NCI-H2196 (cell line): ENCODE data around the gene AQP5.
A peak's percentile ranks its signal among the peaks of the same experiment; 100 is the strongest.
"Not testable (repeated sequence)": the region's sequence is repeated elsewhere in the genome, so short reads cannot be mapped to it uniquely, and the experiment has no call there.

ENCODE experiments used
- DNase-seq: peaks from one replicate; lab custom pipeline; 2025; ENCODE audit not compliant: unreplicated experiment; lab: John Stamatoyannopoulos, UW

AQP5 gene

DNA sequence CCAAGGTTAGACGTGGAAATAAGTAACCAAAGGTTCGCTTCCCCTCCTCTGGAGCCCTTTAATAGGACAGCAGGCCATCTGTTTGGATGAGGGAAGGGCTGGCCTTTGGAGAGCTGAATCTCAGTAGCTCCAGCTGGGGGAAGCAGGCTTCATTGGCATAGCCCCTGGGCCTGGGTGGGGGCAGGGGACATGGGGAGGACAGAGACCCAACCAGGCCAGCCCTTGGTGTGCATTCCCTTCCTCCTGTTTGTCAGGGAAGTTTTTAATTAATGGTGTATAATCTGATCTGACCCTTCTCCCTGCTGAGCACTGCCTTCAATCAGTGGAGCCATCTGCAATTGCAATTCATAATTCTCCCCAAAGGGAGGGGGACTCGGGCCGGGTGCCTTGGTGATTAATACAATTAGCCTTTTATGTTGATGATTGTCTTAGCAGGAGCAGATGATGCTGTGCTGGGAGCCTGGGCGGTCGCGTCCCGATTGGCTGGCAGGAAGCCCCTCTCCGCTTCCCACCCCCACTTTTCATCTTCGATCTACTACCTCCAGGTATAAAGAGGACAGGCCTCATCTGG is 17.4 kb downstream of the AQP5 start:
- no peak for DNase-seq

DNA sequence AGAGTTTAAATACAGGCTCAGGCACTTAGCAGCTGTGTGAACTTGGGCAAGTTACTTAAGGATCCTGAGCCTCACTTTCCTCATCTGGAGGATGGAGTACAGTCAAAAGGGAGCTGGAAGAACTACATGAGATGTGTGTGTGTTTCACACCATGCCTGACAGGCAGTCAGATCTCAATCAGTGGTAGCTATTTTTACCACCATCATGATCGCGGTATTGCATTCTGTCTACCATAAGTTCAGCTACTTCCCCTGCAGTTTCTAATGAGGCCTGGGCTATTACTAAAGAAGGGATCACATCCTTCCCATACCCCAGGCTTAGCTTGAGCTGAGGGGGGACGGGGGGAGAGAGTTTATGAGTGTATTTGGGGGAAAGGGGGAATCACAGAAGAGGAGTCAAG is 18.1 kb downstream of the AQP5 start:
- no peak for DNase-seq

DNA sequence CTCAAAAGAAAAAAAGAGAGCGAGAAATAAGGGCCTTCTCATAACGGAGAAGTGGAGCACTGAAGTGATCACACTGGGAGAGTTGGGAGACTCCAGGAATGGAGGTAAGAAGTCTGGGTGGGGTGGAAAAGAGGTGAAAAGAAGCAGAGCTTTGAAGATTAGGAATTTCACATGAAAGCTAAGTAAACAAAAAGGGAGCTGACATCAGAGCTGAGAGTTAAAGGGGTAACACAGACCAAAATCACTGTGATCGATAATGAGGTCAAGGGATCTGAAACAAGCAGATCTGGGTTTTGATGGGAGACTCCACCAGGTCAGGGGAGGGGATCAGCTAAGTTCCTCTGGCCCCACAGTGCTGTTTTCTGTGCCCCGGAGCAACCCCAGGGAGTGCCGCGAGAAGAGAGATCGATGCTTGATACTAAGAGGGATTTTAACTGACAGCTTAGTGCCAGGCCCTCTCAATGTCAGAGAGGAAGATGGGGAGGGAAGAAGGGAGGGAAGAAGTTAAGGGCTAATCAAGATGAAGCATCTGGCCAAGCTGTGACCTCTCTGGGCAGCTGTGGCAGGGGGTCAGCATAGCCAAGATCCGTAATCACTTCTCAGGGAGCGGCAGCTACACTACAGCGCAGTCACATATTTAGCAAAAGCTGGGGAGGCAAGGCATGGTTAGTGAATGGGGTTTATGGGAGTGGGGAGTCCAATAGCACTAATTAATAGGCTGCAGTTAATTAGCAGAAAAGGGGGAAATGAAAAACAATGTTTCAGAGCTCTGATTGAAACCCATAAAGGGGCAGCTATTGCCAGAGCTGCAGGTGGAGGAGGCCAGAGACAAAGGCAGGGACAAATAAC is 19.1 kb downstream of the AQP5 start:
- no peak for DNase-seq

DNA sequence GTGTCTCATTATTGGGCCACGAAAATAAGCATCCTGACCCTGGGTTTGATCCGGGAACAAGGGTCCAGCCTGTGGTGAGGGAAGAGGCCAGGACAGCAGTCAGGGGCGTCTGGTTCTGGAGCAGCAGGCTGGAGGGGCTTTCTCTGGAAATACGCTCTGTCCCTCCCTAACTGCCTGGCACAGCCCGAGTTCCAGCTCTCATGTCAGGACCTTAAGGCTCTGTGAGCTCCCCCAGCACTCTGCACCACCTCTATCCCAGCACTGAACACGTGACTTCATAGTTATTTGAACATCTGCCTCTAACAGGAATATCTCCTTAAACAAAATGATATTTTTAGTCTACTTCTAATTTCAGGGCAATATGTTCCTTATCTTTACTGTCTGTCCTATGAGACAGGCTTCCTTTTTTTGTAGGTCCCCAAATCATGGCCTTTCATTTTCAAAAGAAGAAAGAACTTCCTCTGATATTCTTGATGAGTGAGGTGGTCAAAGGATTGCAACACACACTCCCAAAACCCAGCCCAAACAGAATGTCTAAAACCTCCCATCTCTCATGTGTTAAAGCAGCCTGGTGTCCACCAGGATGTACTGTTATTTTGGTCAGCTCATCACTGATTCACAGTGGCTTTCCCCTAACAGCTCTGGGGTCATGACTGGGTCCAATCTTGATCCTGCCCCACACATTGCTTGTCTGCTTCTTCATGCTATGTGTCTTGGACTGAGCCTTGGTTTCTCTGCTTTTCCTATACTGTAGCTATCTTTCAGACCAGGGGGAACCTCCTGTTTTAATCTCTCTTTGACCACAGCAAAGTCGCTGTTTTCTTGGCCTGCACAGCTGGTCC is 20.8 kb downstream of the AQP5 start:
- DNase-seq, result no peak

DNA sequence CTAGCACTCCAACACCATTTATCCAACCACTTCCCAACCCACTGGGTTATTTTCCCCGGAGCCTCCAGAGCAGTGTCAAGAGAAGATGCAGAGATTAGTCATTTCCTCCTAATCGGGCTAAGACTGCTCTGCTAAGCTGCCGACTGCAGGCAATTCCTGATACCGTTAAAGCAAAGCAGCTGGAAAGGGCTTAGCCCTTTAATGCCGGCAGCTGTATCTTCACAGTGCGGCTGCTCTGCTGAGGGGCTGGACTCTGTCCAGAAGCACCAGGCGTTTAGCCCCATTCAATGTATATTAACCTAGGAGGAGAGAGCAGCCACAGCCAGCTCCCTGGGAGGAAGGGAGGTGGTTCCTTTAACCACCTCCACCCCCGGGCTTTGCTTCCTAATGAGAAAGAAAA is 22.2 kb downstream of the AQP5 start:
- peak; percentile 50 for DNase-seq

DNA sequence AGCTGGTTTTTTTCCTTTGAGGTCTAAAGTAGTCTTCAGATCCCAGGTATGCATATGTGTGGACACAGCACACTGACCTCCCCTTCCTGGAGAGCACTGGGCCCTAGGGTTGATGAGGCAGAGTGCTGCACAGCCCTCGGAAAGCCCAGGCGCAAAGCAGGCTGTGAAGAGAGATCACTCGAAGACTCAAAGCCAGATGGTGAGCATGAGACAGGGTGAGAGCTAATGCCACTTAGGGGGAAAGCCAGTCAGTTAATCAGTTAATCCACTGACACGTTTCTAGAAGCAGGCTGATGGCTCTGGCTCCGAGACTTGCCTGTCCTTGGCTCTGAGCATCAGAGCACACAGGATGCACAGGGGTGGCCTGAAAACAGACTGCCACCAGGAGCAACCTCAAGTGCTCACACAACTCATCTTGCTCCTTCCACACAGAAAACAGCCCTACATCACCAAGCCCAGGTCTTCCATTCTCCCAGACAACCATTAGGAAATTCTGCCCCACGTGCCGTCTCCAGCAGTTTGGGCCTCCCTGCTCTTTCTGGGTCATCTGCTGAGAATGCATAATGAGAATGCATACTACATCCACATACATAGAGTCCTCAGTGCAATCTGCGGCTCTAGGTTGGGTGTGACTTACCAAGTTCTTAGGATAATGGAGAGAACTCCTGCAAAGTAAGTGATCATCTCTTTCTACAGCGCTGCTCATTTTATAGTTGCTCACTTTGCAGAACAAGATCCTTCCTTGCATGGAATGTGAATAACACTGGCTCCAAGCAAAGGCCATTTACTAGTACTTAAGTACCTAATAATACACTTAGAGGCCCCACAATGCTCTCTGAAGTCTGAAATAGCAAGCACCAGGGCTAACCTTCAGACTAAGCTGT is 23.0 kb downstream of the AQP5 start:
- DNase-seq, result no peak

DNA sequence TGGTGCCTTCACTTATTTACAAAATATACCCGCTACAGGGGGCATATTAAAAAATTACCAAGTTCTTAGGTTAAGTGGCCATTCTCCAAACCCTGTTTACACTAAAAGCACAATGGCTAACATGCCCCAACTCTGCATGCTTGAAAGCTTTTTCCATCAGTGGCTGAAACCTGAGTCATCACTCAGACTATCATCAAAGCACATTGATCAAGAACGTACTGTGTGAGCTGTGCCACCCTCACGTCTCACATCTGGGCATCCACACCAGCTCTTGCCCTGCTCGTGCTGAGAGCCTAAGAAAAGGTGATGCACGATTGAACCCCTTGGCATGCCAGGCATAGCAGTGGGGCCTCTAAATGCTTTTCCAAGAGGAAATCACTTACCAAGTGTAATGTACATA is 24.3 kb downstream of the AQP5 start:
- no peak for DNase-seq

DNA sequence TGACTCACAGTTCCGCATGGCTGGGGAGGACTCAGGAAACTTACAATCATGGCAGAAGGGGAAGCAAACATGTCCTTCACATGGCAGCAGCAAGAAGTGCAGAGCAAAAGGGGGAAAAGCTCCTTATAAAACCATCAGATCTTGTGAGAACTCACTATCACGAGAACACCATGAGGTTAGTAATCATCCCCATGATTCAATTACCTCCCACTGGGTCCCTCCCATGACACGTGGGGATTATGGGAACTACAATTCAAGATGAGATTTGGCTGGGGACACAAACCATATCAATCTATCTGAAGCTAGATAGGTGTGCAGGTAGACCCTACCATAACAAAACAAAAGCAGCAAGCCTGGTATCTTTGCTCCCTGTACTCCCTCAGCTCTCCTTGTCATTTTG is 24.8 kb downstream of the AQP5 start:
- not testable (repeated sequence) for DNase-seq

DNA sequence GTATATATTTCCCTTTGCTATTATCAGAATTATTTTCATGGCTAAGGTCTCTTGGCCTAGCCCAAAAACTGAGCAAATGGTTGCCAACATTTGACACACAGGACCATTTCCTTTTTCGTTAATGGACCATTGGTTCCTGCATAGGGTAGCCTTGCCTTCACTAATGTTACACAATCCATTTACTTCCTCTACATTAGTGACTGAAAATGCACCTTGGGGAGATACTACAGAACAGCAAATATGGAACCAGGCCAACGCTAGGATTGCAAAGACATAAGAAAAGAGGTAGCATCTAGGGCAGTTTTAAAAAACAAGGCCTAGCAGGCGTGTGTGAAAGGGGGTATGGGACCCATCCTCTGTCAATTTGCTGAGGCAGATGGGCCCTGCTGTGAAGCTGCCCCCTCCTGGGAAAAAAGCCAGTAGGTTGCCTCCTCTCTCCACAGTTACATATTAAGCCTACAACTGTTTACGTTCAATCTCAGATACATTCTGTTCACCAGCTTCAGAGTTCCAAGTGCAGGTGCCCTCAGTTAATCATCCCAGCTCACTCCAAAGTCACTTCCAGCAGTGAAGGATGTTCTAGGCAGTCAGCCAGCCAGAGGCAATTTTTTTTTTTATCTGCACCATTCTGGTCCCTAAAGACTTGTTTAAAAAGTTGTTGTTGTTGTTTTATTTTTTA is 26.1 kb downstream of the AQP5 start:
- no peak for DNase-seq

DNA sequence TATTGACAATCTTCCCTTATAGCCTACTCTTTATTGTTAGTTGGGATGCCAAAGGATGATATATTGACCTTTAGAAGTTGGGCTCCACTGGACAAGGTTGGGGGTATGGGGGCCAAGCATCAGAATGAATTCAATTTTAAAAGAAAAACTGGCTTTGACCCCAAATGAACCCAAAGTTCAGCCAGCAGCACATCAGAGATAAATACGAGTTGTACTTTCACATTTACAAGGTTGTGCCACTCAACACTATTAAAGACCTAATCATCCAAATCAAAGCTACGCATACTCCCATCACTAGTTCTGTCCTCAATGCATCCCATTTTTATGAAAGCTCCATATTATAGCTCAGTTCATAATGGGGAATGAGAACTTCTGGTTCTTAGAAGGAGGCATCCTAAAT is 27.7 kb downstream of the AQP5 start:
- DNase-seq, result not testable (repeated sequence)

DNA sequence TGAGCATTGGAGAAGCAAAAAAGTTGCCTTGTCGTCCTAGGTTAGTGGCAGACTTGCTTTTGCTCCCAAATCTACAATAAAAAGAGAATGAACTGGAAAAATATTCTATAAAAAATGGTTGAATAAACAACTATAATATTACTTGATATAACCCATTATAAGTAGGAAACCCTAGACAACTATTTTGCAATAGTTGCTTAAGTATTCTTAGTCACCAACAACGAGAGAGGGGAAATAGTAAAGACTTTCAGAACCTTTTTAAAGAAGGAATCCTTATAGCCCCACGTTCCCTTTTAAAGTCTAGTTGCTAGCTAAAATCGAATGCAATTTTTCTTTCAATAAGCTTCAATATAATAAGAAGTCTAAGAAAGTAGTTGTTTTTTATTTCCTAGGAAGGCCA is 28.6 kb downstream of the AQP5 start:
- no peak for DNase-seq

DNA sequence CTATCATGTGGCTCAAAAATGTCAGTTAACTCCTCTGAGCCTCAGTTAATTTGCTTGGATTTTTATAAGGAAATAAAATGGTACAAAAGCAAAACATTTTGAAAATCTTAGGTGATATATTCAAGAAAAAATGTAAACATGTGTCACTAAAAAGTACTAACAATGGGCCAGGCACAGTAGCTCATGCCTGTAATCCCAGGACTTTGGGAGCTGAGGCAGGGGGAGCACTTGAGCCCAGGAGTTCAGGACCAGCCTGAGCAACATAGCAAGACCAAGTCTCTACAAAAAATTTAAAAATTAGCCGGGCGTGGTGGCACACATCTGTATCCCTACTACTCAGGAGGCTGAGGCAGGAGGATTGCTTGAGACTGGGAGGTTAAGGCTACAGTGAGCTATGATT is 36.8 kb downstream of the AQP5 start:
- no peak for DNase-seq

DNA sequence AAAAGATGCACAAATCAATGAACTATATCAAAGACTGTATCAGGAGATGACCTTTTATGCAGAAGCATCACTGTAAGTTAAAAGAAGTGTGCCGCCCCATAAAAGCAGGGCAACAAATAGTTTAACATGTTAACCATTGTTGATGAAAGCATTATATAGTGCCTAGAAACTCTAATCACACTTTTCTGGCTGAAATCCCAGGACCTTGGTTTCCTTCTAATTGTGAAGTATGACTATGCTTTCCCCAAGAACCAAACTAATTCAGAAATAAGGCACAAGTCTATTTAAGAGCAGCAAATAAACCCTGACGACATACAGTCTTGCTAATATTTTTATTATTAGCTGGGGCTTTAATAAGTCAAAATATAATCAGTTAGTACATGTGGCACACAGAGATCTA is 41.9 kb downstream of the AQP5 start:
- no peak for DNase-seq

DNA sequence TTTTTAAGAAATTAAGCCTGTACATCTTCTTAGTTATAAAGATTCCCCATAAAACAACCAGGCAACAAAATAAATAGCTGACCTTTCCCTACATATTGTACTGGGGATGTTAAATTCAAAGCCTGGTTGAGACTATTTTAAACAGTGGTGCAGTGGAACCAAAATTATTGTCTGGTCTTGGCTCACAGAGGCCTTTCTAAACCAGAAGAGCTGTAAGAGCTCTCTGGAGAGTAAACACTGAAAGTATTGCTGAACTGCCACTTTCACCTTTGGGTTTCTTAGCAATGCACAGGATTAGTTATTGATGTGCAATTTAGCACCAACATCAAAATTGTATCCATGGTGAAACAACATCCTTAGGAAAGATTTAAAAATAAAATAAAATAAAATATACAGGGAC is 43.0 kb downstream of the AQP5 start:
- DNase-seq, result no peak

DNA sequence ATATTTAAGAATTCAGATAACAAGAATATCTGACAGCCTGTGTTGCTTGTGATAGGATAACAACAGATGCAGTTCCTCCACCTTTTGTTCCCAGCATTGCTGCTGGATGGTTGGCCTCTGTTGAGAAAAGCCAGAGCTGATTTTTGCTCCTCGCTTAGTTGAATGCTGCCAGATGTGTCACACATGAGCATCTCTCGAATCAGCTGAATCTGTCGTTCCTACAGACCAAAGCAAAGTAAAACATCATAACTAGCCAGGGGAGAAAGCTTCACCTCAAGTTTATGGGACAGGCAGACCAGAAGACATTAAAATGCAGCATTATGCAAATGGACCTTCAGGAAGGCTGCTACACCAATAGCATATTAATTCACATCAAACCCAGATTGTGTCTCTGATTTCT is 43.5 kb downstream of the AQP5 start:
- DNase-seq, result no peak

DNA sequence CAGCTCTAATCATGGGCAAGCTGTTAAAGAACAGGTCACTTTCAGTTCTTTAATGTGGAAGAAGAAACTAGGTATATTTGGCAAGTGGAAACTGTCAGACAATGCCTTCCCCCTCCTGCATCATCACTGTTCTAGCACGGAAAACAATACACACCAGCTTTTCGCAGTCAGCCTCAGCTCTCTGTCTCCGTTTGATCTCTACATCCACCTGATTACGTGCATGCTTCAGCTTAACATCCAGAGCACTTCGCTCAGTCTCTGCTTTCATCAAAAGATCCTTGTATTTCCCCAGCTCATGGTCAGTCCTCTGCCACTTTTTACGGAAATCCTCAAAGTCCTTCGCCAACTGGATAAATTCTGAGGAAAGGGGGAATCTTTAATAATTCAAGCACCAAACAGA is 44.6 kb downstream of the AQP5 start:
- DNase-seq, result no peak

DNA sequence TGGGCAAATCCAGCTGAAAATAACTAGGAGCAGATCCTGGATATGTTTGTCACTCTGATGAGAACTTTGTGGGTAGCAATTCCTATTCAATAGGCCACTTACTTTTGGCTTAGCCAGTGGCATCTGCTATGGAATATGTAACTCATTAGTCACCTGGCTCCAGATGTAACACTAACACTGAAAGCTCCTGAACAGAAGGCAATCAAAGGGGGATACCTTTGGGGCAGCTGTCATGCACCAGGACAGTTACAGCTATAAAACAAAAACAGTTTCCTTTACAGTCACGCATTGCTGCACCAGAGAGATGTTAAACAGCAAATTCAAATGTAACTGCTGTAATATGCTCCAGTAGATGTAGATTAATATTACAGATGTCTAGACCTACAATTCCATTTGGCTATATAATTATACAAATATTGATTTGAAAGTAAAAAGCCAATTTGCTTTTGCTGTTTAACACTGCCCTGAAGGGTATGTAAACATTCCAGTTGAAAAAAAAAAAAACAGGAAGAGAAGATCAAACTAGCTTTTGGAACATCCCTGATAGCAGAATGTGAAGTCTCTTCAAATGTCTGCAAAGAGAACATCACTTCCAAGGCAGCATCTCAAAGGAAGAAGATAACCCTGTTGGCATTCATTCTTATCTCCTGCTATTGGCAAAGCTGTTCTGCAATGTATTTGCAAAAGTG is 45.2 kb downstream of the AQP5 start:
- no peak for DNase-seq

DNA sequence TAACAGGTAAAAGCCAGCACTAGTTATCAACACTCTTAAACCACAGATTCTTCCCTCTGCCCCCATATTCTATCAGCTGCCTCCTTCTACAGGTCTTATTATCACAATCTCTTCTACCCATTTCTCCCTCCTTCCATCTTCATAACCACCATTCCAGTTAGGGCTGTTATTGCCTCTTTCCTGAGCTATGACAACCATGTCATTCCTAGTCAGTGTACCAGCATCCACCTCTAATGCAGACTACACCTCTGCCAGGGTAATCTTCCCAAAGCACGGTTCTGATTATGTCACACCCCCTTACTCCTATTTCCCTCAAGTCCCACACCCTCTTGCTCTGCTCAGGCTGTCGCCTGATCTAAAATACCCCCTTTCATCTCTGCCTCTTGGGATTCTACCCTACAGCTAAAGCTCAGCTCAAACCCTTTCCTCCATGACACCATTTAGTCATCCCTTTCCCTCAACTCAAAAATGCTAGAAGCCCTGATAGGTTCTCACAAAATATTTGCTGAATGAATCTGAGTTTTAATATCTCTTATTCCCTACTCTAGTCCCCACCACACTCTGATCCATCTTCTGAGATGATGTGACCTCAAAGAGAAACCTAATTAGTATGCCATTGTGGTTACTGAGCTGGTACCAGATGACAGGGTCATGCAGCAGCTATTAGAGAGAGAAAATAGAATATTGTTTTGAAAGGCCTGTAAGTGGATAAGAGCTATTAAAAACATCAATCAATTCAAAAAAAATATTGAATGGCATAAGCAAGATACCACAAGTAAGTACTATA is 51.9 kb downstream of the AQP5 start:
- no peak for DNase-seq

DNA sequence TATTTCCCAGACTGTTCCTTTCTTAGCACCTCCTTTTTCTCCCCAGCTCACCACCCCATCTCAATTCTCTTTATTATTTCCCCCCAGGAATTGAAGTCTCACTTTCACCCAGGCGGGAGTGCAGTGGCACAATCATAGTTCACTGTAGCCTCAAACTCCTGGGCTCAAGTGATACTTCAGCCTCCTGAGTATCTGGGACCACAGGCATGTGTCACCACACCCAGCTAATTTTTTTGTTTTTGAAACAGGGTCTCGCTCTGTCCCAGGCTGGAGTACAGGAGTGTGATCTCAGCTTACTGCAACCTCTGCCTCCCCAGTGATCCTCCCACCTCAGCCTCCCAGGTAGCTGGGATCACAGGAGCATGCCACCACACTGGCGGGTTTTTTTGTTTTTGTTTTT is 52.7 kb downstream of the AQP5 start:
- no peak for DNase-seq
